HEK293 (cell line): ENCODE data around the gene NSL1.

Experiments
- FEZF1 ChIP-seq: fragments of 450-650 bp; formaldehyde crosslinking; IDR thresholded peaks from 2 replicates; pipeline ENCODE4 v1.5.1; 2016; ENCODE audit warnings: missing biosample characterization, missing genetic modification characterization
- GFI1B ChIP-seq: fragments of 450-650 bp; formaldehyde crosslinking; IDR thresholded peaks from 2 replicates; pipeline ENCODE4 v1.5.1; 2016; ENCODE audit warnings: missing biosample characterization, missing genetic modification characterization
- GLIS1 ChIP-seq: fragments of 450-650 bp; formaldehyde crosslinking; IDR thresholded peaks from 2 replicates; pipeline ENCODE4 v1.5.1; 2016; ENCODE audit warnings: missing biosample characterization, missing genetic modification characterization
- MZF1 ChIP-seq: fragments of 450-650 bp; formaldehyde crosslinking; IDR thresholded peaks from 2 replicates; pipeline ENCODE4 v1.5.1; 2017; ENCODE audit warnings: missing biosample characterization, missing genetic modification characterization, borderline replicate concordance
- OSR2 ChIP-seq: fragments of 450-650 bp; formaldehyde crosslinking; IDR thresholded peaks from 2 replicates; pipeline ENCODE4 v1.5.1; 2016; ENCODE audit warnings: missing biosample characterization, missing genetic modification characterization
- YY2 ChIP-seq: fragments of 450-650 bp; formaldehyde crosslinking; IDR thresholded peaks from 2 replicates; pipeline ENCODE4 v1.5.1; 2016; ENCODE audit warnings: missing biosample characterization, missing genetic modification characterization
- ZBTB20 ChIP-seq: fragments of 450-650 bp; formaldehyde crosslinking; IDR thresholded peaks from 2 replicates; pipeline ENCODE4 v1.5.1; 2016; ENCODE audit warnings: missing biosample characterization, missing genetic modification characterization
- ZBTB26 ChIP-seq: fragments of 450-650 bp; formaldehyde crosslinking; optimal IDR thresholded peaks from 2 replicates; pipeline ENCODE3; 2016; ENCODE audit warnings: missing biosample characterization, mild to moderate bottlenecking, missing genetic modification characterization
- ZBTB49 ChIP-seq: fragments of 450-650 bp; formaldehyde crosslinking; IDR thresholded peaks from 2 replicates; pipeline ENCODE4 v1.5.1; 2016; ENCODE audit warnings: missing biosample characterization, missing genetic modification characterization, low read depth
- ZIC2 ChIP-seq: fragments of 450-650 bp; formaldehyde crosslinking; IDR thresholded peaks from 2 replicates; pipeline ENCODE4 v1.5.1; 2016; ENCODE audit warnings: missing biosample characterization, missing genetic modification characterization
- ZNF114 ChIP-seq: fragments of 450-650 bp; formaldehyde crosslinking; IDR thresholded peaks from 2 replicates; pipeline ENCODE4 v1.5.0; 2017; ENCODE audit warnings: missing biosample characterization, missing genetic modification characterization
- ZNF132 ChIP-seq: fragments of 450-650 bp; formaldehyde crosslinking; IDR thresholded peaks from 2 replicates; pipeline ENCODE4 v1.5.1; 2017; ENCODE audit warnings: missing biosample characterization, missing genetic modification characterization, borderline replicate concordance
- ZNF146 ChIP-seq: fragments of 450-650 bp; formaldehyde crosslinking; IDR thresholded peaks from 2 replicates; pipeline ENCODE4 v1.5.1; 2016; ENCODE audit warnings: missing biosample characterization, missing genetic modification characterization
- ZNF157 ChIP-seq: fragments of 450-650 bp; formaldehyde crosslinking; IDR thresholded peaks from 2 replicates; pipeline ENCODE4 v1.5.1; 2016; ENCODE audit warnings: missing biosample characterization, missing genetic modification characterization
- ZNF175 ChIP-seq: fragments of 450-650 bp; formaldehyde crosslinking; IDR thresholded peaks from 2 replicates; pipeline ENCODE4 v1.5.1; 2016; ENCODE audit warnings: missing biosample characterization, missing genetic modification characterization
- ZNF211 ChIP-seq: fragments of 450-650 bp; formaldehyde crosslinking; IDR thresholded peaks from 2 replicates; pipeline ENCODE4 v1.5.1; 2016; ENCODE audit warnings: low read depth, missing biosample characterization, missing genetic modification characterization
- ZNF596 ChIP-seq: fragments of 450-650 bp; IDR thresholded peaks from 2 replicates; pipeline ENCODE4 v1.5.0; 2018; ENCODE audit warnings: missing biosample characterization, mild to moderate bottlenecking, missing genetic modification characterization, moderate library complexity
- ZNF600 ChIP-seq: fragments of 450-650 bp; formaldehyde crosslinking; IDR thresholded peaks from 2 replicates; pipeline ENCODE4 v1.5.1; 2016; ENCODE audit warnings: missing biosample characterization, missing genetic modification characterization
- ZNF629 ChIP-seq: fragments of 450-650 bp; formaldehyde crosslinking; IDR thresholded peaks from 2 replicates; pipeline ENCODE4 v1.5.1; 2017; ENCODE audit warnings: missing biosample characterization, missing genetic modification characterization
- ZNF639 ChIP-seq: fragments of 450-650 bp; formaldehyde crosslinking; IDR thresholded peaks from 2 replicates; pipeline ENCODE4 v1.5.1; 2016; ENCODE audit warnings: missing biosample characterization, missing genetic modification characterization
- ZNF660 ChIP-seq: fragments of 450-650 bp; IDR thresholded peaks from 2 replicates; pipeline ENCODE4 v1.5.1; 2018; ENCODE audit warnings: missing biosample characterization, mild to moderate bottlenecking, missing genetic modification characterization
- ZNF701 ChIP-seq: fragments of 450-650 bp; formaldehyde crosslinking; IDR thresholded peaks from 2 replicates; pipeline ENCODE4 v1.5.1; 2016; ENCODE audit warnings: missing biosample characterization, missing genetic modification characterization
- ZSCAN16 ChIP-seq: fragments of 450-650 bp; formaldehyde crosslinking; IDR thresholded peaks from 2 replicates; pipeline ENCODE4 v1.5.1; 2016; ENCODE audit warnings: missing biosample characterization, missing genetic modification characterization
- ZSCAN30 ChIP-seq: fragments of 450-650 bp; IDR thresholded peaks from 2 replicates; pipeline ENCODE4 v1.5.1; 2018; ENCODE audit warnings: missing biosample characterization, mild to moderate bottlenecking, missing genetic modification characterization, moderate library complexity
- TF ChIP-seq, protein P1 (sequence below): fragments of 450-650 bp; formaldehyde crosslinking; IDR thresholded peaks from 2 replicates; pipeline ENCODE4 v1.5.1; 2016; ENCODE audit warnings: missing biosample characterization, missing genetic modification characterization, borderline replicate concordance
- TF ChIP-seq, protein P2 (sequence below): fragments of 450-650 bp; formaldehyde crosslinking; IDR thresholded peaks from 2 replicates; pipeline ENCODE4 v1.5.1; 2016; ENCODE audit warnings: missing biosample characterization, missing genetic modification characterization, low read depth
- TF ChIP-seq, protein P3 (sequence below): fragments of 450-650 bp; formaldehyde crosslinking; IDR thresholded peaks from 2 replicates; pipeline ENCODE4 v1.5.1; 2017; ENCODE audit warnings: missing biosample characterization, missing genetic modification characterization
- TF ChIP-seq, protein P4 (sequence below): fragments of 450-650 bp; formaldehyde crosslinking; IDR thresholded peaks from 2 replicates; pipeline ENCODE4 v1.5.1; 2016; ENCODE audit warnings: missing biosample characterization, missing genetic modification characterization

The NSL1 gene

DNA sequence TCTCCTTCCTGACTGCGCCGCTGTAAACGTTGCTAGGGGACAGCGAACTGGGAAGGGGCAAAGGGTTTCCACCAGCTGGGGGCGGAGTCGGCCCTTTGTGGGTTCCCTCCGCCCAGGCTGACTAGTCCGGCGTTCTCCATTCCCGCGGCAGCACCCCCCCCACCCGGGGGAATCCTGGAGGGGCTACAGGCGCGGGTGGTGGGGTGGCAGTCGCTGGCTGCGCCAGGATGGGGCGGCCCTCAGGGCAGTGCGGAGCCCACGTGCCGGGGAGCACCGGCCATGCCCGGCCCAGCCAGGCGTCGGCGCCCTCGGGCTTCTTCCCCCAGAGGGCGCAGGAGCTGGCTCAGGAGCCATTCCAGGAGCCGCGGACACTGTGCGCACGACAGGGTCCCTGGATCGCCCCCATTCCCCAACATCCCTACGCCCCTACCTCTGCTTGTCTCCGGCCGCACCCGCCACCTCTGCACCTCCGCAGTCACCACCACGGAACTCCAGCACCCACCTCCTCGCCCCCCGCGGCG, 92.4 kb downstream of the NSL1 start (continued):
- TF ChIP-seq, protein P1, sequence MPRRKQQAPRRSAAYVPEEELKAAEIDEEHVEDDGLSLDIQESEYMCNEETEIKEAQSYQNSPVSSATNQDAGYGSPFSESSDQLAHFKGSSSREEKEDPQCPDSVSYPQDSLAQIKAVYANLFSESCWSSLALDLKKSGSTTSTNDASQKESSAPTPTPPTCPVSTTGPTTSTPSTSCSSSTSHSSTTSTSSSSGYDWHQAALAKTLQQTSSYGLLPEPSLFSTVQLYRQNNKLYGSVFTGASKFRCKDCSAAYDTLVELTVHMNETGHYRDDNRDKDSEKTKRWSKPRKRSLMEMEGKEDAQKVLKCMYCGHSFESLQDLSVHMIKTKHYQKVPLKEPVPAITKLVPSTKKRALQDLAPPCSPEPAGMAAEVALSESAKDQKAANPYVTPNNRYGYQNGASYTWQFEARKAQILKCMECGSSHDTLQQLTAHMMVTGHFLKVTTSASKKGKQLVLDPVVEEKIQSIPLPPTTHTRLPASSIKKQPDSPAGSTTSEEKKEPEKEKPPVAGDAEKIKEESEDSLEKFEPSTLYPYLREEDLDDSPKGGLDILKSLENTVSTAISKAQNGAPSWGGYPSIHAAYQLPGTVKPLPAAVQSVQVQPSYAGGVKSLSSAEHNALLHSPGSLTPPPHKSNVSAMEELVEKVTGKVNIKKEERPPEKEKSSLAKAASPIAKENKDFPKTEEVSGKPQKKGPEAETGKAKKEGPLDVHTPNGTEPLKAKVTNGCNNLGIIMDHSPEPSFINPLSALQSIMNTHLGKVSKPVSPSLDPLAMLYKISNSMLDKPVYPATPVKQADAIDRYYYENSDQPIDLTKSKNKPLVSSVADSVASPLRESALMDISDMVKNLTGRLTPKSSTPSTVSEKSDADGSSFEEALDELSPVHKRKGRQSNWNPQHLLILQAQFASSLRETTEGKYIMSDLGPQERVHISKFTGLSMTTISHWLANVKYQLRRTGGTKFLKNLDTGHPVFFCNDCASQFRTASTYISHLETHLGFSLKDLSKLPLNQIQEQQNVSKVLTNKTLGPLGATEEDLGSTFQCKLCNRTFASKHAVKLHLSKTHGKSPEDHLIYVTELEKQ (tag by site-specific recombination), result no peak
- TF ChIP-seq ZBTB26 (tag by site-specific recombination) (peak; percentile 84), ZNF146 (no peak), ZNF211 (tag by site-specific recombination) (no peak), ZBTB20 (tag by site-specific recombination) (peak; percentile 100), YY2 (tag by site-specific recombination) (peak; percentile 76), ZNF596 (tag by site-specific recombination) (no peak), ZIC2 (tag by site-specific recombination) (peak; percentile 86), ZNF600 (tag by site-specific recombination) (peak; percentile 92), ZNF639 (tag by site-specific recombination) (no peak), ZNF157 (tag by site-specific recombination) (no peak), FEZF1 (tag by site-specific recombination) (peak; percentile 31; the same call in 1 of the 2 replicates), ZNF175 (tag by site-specific recombination) (no peak), ZSCAN16 (tag by site-specific recombination) (no peak), GFI1B (tag by site-specific recombination) (no peak), OSR2 (tag by site-specific recombination) (peak; percentile 76), ZNF629 (tag by site-specific recombination) (peak; percentile 41; the same call in 1 of the 2 replicates), GLIS1 (tag by site-specific recombination) (peak; percentile 76), ZNF114 (tag by site-specific recombination) (no peak), MZF1 (tag by site-specific recombination) (no peak), ZSCAN30 (tag by site-specific recombination) (peak; percentile 94), ZNF660 (tag by site-specific recombination) (peak; percentile 55; the same call in 1 of the 2 replicates), ZNF701 (tag by site-specific recombination) (no peak), ZBTB49 (no peak), ZNF132 (no peak)
- TF ChIP-seq, protein P2, sequence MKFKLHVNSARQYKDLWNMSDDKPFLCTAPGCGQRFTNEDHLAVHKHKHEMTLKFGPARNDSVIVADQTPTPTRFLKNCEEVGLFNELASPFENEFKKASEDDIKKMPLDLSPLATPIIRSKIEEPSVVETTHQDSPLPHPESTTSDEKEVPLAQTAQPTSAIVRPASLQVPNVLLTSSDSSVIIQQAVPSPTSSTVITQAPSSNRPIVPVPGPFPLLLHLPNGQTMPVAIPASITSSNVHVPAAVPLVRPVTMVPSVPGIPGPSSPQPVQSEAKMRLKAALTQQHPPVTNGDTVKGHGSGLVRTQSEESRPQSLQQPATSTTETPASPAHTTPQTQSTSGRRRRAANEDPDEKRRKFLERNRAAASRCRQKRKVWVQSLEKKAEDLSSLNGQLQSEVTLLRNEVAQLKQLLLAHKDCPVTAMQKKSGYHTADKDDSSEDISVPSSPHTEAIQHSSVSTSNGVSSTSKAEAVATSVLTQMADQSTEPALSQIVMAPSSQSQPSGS, result no peak
- TF ChIP-seq, protein P3, sequence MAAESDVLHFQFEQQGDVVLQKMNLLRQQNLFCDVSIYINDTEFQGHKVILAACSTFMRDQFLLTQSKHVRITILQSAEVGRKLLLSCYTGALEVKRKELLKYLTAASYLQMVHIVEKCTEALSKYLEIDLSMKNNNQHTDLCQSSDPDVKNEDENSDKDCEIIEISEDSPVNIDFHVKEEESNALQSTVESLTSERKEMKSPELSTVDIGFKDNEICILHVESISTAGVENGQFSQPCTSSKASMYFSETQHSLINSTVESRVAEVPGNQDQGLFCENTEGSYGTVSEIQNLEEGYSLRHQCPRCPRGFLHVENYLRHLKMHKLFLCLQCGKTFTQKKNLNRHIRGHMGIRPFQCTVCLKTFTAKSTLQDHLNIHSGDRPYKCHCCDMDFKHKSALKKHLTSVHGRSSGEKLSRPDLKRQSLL (tag by site-specific recombination), result peak; percentile 99
- TF ChIP-seq, protein P4, sequence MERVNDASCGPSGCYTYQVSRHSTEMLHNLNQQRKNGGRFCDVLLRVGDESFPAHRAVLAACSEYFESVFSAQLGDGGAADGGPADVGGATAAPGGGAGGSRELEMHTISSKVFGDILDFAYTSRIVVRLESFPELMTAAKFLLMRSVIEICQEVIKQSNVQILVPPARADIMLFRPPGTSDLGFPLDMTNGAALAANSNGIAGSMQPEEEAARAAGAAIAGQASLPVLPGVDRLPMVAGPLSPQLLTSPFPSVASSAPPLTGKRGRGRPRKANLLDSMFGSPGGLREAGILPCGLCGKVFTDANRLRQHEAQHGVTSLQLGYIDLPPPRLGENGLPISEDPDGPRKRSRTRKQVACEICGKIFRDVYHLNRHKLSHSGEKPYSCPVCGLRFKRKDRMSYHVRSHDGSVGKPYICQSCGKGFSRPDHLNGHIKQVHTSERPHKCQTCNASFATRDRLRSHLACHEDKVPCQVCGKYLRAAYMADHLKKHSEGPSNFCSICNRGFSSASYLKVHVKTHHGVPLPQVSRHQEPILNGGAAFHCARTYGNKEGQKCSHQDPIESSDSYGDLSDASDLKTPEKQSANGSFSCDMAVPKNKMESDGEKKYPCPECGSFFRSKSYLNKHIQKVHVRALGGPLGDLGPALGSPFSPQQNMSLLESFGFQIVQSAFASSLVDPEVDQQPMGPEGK (tag by site-specific recombination), result peak; percentile 96
